Myocyte (in vitro differentiated cells): ENCODE results near the gene FOXN1. TPM values are rescaled to one million over a fixed set of nuclear protein-coding genes. Genes with fewer than 3 reads are reported as not detected.

Experiments used
- DNase-seq: peaks from one replicate; pipeline ENCODE4 v3.0.0-alpha.2; 2012; ENCODE audit warnings: low read depth
- total RNA-seq: library from RNA; depleted of rRNA; stranded (reverse); fragments of >200 nt; gene quantifications from 2 replicates; pipeline ENCODE4 v1.2.3, GENCODE V29; 2014

Gene FOXN1
- total RNA-seq, 1 donor from 2014 or later, result not detected

GRCh38 chr17:28476076-28476865 is 29.9 kb upstream of the FOXN1 start:
- DNase-seq, result no peak

GRCh38 chr17:28477928-28478327 is 28.2 kb upstream of the FOXN1 start:
- no peak for DNase-seq

- DNase-seq, result no peak
Observed at GRCh38 chr17:28478712-28479615, 27.2 kb upstream of the FOXN1 start.

GRCh38 chr17:28480278-28480677 is 25.9 kb upstream of the FOXN1 start:
- DNase-seq, result no peak

GRCh38 chr17:28480799-28481571 is 25.2 kb upstream of the FOXN1 start:
- DNase-seq, result no peak

GRCh38 chr17:28482551-28483199 is 23.5 kb upstream of the FOXN1 start:
- DNase-seq, result no peak

DNA sequence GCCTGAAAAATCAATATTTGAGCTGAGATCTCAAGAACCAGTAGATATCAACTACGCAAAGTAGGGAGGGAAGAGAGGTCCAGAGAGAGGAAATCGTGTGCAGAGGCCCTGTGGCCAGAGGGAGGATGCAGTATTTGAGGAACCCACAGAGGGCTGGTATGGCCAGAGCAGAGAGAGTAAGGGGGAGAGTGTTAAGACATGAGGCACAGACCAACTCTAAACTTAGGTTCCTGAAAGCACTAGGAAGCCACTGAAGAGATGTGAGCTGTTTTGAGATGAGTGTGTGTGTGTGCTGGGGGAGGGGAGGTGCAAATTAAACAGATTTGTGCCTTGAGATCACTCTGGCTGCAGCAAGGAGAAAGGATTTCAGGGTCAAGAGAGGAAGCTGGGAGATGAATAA is 21.9 kb upstream of the FOXN1 start:
- no peak for DNase-seq

GRCh38 chr17:28485049-28485448 is 21.1 kb upstream of the FOXN1 start:
- DNase-seq, result no peak

- no peak for DNase-seq
Observed at GRCh38 chr17:28487881-28488532, 18.1 kb upstream of the FOXN1 start.

DNA sequence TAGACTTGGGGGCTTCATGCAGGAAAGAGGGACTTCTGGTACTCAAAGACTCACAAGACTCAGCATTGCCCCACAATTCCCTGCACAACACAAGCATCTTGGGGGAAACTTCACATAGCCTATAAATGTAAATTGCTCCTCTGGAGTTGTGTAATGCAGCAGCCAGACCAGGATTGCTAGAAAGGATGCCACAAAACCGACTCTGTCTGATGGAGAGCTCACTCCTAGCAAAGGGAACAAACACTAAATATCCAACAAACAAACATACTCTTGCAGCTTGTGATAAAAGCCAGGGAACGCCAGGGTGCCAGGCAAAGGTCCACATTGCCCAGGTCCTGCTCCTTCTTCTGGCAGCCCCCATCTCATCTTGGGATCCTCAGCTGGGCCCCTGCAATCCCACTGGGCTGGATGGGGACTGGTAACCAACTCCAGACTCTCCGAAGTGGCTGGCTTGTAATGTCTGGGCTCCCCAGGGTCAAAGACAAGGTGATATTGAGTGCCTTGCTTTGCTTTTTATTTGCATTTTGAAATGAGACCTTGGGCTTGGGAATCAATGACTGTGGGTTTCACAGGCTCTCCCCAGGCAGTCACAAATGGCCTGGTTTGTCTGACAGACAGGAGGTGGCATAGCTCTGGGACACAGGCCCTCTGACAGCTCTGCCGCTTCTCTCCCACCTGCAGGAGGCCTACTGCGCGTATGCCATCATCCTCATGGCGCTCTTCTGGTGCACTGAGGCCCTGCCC is 17.4 kb upstream of the FOXN1 start:
- DNase-seq, result no peak

- DNase-seq, result no peak
Observed at GRCh38 chr17:28491286-28491685, 14.9 kb upstream of the FOXN1 start.

DNA sequence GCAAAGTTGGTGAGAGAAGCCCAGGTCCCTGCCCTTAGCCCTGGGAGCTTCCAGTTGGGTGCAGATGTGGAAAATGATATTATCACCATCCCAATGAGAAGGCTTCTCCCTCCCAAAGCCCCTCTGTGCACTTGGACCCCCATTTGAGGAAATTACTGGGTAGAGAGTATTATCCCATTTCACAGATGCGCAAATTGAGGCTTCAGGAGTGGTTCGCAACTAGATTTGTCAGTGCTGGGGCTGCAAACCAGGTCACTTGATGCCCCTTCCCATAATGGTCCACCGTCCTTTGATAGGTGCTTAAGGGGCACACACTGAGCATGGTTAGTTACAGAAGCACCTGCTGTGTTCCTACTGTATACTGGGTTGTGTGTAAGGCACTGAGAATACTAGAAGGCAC is 14.3 kb upstream of the FOXN1 start:
- no peak for DNase-seq

DNA sequence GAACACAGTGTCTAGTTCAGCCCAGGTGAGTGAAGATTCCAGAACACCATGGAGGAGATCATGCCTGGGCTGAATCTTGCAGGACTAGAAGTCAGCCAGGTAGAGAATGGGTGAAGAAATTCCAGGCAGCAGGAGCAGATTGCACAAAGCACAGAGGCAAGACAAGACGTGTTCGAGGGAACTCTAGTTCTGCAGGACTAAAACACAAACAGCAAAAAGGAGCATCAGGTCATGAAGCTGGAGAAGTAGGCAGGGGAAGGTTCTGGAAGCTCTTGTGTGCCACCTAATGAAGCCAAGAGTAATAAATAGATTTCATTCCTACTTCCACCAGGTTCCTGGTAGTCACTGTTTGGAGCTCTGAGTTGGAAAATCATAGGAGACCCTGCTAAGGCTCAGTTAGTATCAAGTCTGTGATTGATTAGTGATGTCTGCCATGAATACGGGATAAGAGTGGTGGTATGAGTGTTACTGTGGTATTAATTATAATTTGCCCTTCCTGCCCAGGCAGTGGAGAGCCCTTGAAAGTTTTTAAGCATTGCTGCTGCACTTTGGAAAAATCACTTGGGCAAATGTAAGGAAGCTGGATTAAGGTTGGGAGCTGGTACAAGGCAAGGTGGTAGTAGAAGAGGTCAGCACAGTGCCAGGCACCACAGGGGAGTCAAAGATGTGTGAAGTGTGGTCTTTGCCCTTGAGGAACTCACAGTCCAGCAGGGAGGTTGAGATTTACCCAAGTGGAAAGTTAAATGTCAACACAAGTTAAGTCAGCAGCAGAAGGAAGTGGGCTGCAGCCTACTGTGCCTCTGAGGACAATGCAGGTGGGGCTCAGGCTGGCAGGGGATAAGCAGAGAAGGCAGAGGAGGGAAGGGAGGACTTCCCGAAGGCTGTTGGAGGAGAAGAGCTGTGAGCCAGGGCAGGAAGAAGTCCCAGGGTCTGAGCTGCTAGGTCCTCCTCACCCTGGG is 13.5 kb upstream of the FOXN1 start:
- DNase-seq, result no peak

- DNase-seq, result no peak
Observed at GRCh38 chr17:28493460-28493859, 12.7 kb upstream of the FOXN1 start.

- DNase-seq, result peak; percentile 68
Observed at GRCh38 chr17:28494445-28495188, 11.5 kb upstream of the FOXN1 start.

GRCh38 chr17:28495635-28496034 is 10.5 kb upstream of the FOXN1 start:
- DNase-seq, result no peak

DNA sequence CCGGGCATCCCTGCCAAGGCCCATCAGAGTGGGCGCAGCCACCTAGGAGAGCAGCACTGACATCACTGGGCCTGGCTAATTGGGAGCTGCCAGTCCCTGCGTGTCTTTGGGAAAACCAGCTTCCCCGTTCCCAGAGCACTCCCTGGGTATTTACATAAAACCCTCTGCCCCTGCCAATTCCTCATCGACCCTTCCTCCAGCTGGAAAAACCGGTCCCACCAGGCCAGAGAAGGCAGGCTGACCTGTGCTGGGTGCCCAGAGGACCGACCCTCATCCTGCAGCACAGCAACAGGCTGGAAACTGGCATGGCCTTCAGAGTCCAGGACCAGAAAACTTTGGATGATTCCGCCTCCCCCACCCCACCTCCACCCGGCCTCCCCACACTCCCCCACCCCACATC is 8.2 kb upstream of the FOXN1 start:
- no peak for DNase-seq
